GM13977 (cell line): ENCODE data around the gene MAX.

Experiments used
- DNase-seq: peaks from one replicate; pipeline ENCODE4 v3.0.0; 2012; ENCODE audit warnings: low spot score
- CTCF ChIP-seq: IDR thresholded peaks from 2 replicates; pipeline ENCODE4 v1.5.1; 2012; ENCODE audit warnings: mild to moderate bottlenecking, control low read depth; ENCODE audit not compliant: insufficient read depth; ENCODE audit errors: extremely low read depth, missing control alignments
- in situ Hi-C: fragments of 300-500 bp; cut with MboI; formaldehyde crosslinking; loops from one replicate; pipeline ENCODE4 v1.12.0; 2022; ENCODE audit warnings: low sequenced_read_pairs, low pct_unique_long_range_greater_than_20kb, mixed read lengths, inconsistent platforms; ENCODE audit not compliant: unreplicated experiment

MAX gene

DNA sequence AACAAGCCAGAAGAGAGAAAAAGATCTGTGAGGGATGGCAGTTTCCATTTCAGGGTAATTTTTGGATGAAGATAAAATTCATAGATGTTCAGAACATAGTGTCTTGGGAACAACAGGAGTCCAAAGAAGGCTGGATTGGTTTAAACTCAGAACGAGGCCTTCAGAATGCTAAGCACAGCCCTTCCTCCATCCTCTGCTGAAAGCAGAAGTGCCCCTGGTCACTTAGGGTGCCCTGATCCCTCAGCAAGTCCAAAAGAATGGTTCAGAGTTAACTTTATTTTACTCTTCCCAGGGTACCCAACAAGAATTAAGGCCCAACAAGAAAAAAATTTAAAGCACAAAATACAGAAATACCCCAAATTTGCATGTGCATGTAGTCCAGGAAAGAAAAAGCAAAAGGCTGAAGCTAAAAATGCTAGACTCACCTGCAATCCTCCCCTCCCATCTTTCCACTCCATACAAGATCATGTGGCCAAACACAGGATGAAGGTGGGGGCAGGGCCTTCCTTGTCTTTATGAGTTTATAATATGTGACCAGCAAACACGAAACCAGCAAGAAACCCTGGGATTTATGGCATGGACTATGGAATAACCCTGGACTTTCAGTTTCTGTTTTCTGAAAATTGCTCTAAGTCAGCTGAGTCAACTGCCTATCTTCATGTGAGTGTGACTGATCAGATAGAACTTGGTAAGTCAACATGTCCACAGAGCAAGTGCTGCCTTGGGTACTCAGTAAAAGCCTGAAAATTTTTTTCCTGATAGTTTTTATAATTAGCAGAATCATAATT, 21.2 kb downstream of the MAX start:
- no peak for TF ChIP-seq CTCF
- in situ Hi-C loops: no loop called here
- no peak for DNase-seq

- TF ChIP-seq CTCF: no peak
- in situ Hi-C loops: no loop called here
- no peak for DNase-seq
Observed at GRCh38 chr14:65079768-65080167, 22.5 kb downstream of the MAX start.

DNA sequence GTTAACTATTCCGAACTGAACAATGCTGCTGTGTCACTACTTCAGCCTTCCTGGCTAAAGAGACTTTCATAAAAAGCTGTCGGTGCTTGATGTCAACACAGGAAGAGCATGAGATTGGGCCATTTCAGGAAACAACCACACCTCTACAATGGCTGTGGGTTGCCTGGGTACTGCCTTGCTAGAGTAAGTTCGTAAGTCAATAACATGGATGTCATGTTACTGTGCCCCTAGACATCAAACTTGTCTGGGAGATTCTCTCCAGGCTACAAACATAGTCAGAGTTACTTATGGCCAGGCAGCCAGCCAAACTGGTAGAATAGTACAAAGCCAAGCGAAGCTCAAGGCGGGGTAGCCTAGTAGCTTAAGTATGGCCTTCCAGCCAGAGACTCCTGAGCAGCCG, 23.1 kb downstream of the MAX start:
- DNase-seq: no peak
- in situ Hi-C loops: no loop called here
- no peak for TF ChIP-seq CTCF

- TF ChIP-seq CTCF: no peak
- DNase-seq: no peak
- in situ Hi-C loops: no loop called here
Observed at GRCh38 chr14:65077318-65077717, 25.0 kb downstream of the MAX start.

- in situ Hi-C loops: no loop called here
- TF ChIP-seq CTCF: no peak
- DNase-seq: no peak
Observed at GRCh38 chr14:65075628-65076325, 26.5 kb downstream of the MAX start.

DNA sequence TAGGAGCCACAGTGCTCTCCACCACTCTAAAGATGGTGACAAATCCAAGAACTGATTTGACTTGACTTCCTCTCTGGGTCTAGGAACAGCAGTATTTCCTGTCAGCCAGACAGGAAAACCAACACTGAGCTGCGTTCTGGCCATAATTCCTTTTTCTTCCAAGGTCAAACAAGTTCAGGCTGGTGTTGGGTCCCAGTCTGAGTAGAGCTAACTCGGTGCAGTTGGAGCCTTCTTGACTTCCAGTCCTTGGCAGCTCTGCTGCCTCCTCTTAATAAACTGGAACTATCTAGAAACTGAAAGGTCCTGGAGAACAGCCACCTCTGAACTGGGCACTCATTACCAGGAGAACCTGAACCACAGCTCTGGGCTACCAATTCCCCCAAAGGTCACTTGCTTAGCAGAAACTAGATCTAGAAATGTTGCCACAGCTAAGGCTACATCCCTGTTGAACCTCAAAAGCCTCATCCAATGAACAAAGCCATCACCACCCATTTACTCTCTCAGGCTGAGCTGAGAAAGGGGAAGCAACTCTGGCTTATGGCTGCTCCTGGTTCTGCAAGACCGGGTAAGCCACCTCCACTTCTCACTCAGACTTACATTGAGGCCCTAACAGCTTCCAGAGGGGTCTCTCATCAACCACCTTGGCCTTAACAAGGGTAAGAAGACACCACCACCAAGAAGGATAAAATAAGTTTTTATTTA, 27.7 kb downstream of the MAX start:
- no peak for TF ChIP-seq CTCF
- no peak for DNase-seq
- in situ Hi-C loops: no loop called here
